WTC11 (cell line): Measurements from ENCODE around the gene SARDH.

ENCODE experiments used
- MXD4 ChIP-seq: fragments of 250-450 bp; sonication (Bioruptor Pico); IDR thresholded peaks from 2 replicates; pipeline ENCODE4 v1.8.0; 2021; ENCODE audit warnings: mild to moderate bottlenecking, moderate library complexity, borderline replicate concordance
- TF ChIP-seq, protein P1 (sequence below): fragments of 200-600 bp; IDR thresholded peaks from 2 replicates; pipeline ENCODE4 v1.8.0; 2022; ENCODE audit warnings: antibody characterized with exemption
- TF ChIP-seq, protein P2 (sequence below): sonication (generic); formaldehyde crosslinking; IDR thresholded peaks from 2 replicates; pipeline ENCODE4 v1.8.0; 2022; ENCODE audit warnings: mild to moderate bottlenecking, missing genetic modification reagents

DNA sequence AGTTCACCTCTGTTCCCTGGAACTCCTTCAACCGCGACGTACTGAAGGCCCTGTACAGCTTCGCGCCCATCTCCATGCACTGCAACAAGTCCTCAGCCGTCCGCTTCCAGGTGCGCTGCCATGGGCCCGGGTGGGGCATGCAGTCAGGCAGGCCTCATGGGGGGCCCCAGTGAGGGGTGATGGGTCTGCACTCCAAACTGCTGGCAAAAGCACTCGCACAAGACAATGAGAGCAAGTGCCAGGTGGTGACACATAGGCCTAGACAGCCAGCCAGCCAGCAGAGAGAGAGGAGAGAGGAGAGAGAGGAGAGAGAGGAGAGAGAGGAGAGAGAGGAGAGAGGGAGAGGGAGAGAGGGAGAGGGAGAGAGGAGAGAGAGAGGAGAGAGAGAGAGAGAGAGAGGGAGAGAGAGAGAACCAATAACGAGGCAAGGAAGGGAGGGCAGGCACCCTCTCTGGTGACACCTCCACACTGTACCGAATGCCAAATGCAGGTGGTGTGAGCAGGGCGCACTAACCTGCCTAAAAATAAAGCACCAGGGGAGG is 81.0 kb downstream of the SARDH start:
- TF ChIP-seq, protein P1, sequence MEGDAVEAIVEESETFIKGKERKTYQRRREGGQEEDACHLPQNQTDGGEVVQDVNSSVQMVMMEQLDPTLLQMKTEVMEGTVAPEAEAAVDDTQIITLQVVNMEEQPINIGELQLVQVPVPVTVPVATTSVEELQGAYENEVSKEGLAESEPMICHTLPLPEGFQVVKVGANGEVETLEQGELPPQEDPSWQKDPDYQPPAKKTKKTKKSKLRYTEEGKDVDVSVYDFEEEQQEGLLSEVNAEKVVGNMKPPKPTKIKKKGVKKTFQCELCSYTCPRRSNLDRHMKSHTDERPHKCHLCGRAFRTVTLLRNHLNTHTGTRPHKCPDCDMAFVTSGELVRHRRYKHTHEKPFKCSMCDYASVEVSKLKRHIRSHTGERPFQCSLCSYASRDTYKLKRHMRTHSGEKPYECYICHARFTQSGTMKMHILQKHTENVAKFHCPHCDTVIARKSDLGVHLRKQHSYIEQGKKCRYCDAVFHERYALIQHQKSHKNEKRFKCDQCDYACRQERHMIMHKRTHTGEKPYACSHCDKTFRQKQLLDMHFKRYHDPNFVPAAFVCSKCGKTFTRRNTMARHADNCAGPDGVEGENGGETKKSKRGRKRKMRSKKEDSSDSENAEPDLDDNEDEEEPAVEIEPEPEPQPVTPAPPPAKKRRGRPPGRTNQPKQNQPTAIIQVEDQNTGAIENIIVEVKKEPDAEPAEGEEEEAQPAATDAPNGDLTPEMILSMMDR = no peak
- TF ChIP-seq, protein P2, sequence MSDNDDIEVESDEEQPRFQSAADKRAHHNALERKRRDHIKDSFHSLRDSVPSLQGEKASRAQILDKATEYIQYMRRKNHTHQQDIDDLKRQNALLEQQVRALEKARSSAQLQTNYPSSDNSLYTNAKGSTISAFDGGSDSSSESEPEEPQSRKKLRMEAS (CRISPR knock-in tag) = no peak
- no peak for TF ChIP-seq MXD4
